IMR-90 (cell line): Measurements from ENCODE around the gene HCLS1. TPM values are rescaled to one million over a fixed set of nuclear protein-coding genes. Genes with fewer than 3 reads are reported as not detected.
"Not testable (repeated sequence)": the region's sequence is repeated elsewhere in the genome, so short reads cannot be mapped to it uniquely, and the experiment has no call there.

Experiments used
- ATAC-seq: fragments of 200-7000 bp; cut with Tn5 transposase; 2 replicates; pipeline ENCODE4 v1.9.1; 2020; ENCODE audit warnings: low read depth, mild to moderate bottlenecking, moderate library complexity
- BruUV-seq: library from RNA; stranded (reverse); fragments of 400-500 nt; replicated peaks from 2 replicates; lab custom pipeline; 2021; lab: Mats Ljungman, UMichigan
- CTCF ChIA-PET: fragments of 300-600 bp; formaldehyde crosslinking; extraction: SDS; loops from one replicate; lab custom pipeline; 2021; ENCODE audit warnings: antibody characterized with exemption; lab: Yijun Ruan, JAX
- POLR2A ChIA-PET: fragments of 300-600 bp; sonication (Branson Sonifier 250); formaldehyde crosslinking; loops from one replicate; lab custom pipeline; 2022; ENCODE audit warnings: antibody characterized with exemption; ENCODE audit not compliant: unreplicated experiment; lab: Charles Lee
- DNase-seq: peaks from one replicate; pipeline ENCODE4 v3.0.0; 2013
- H2AFZ ChIP-seq: replicated peaks from 2 replicates; pipeline ENCODE3; 2013; ENCODE audit warnings: low read length, mild to moderate bottlenecking; ENCODE audit not compliant: poor library complexity
- H2AK5ac ChIP-seq: 2 replicates; pipeline ENCODE4 v1.6.1; 2013; ENCODE audit warnings: low read depth, low read length, inconsistent platforms
- H2AK9ac ChIP-seq: replicated peaks from 2 replicates; pipeline ENCODE3; 2013; ENCODE audit warnings: mild to moderate bottlenecking, low read depth, low read length, moderate library complexity; ENCODE audit not compliant: poor library complexity
- H2BK120ac ChIP-seq: 2 replicates; pipeline ENCODE4 v1.6.1; 2013; ENCODE audit warnings: low read depth, low read length, inconsistent platforms
- H2BK15ac ChIP-seq: 3 replicates; pipeline ENCODE4 v1.6.1; 2013; ENCODE audit warnings: low read depth, low read length, inconsistent platforms
- H2BK20ac ChIP-seq: 2 replicates; pipeline ENCODE4 v1.6.1; 2013; ENCODE audit warnings: low read depth, mild to moderate bottlenecking, inconsistent platforms, low read length, moderate library complexity
- H2BK5ac ChIP-seq: 2 replicates; pipeline ENCODE4 v1.6.1; 2013; ENCODE audit warnings: mild to moderate bottlenecking, low read depth, low read length, inconsistent platforms; ENCODE audit not compliant: poor library complexity, severe bottlenecking
- H3K14ac ChIP-seq: replicated peaks from 2 replicates; pipeline ENCODE4 v1.6.1; 2013; ENCODE audit warnings: low read depth, low read length, inconsistent platforms
- H3K18ac ChIP-seq: 2 replicates; pipeline ENCODE4 v1.6.1; 2013; ENCODE audit warnings: low read depth, low read length, control low read depth
- H3K23ac ChIP-seq: 2 replicates; pipeline ENCODE4 v1.6.1; 2013; ENCODE audit warnings: low read depth, low read length, inconsistent platforms
- H3K27ac ChIP-seq: 2 replicates; pipeline ENCODE4 v1.5.1; 2013; ENCODE audit warnings: mild to moderate bottlenecking, control low read depth, low read length; ENCODE audit not compliant: insufficient read depth
- H3K27me3 ChIP-seq: 2 replicates; pipeline ENCODE4 v1.6.1; 2013; ENCODE audit warnings: low read length; ENCODE audit not compliant: control insufficient read depth, insufficient read depth
- H3K36me3 ChIP-seq: 2 replicates; pipeline ENCODE4 v1.6.1; 2013; ENCODE audit warnings: low read length, mixed read lengths; ENCODE audit not compliant: control insufficient read depth, insufficient read depth
- H3K4ac ChIP-seq: 2 replicates; pipeline ENCODE4 v1.6.1; 2013; ENCODE audit warnings: low read depth, low read length, inconsistent platforms
- H3K4me1 ChIP-seq: 2 replicates; pipeline ENCODE4 v1.6.1; 2013; ENCODE audit warnings: low read length, mixed read lengths; ENCODE audit not compliant: control insufficient read depth, insufficient read depth
- H3K4me2 ChIP-seq: 2 replicates; pipeline ENCODE4 v1.6.1; 2013; ENCODE audit warnings: low read depth, mild to moderate bottlenecking, control low read depth, low read length, moderate library complexity
- H3K4me3 ChIP-seq: 2 replicates; pipeline ENCODE4 v1.5.1; 2013; ENCODE audit warnings: low read depth, mild to moderate bottlenecking, control low read depth, low read length, moderate library complexity; ENCODE audit not compliant: insufficient read depth
- H3K56ac ChIP-seq: 2 replicates; pipeline ENCODE4 v1.6.1; 2013; ENCODE audit warnings: low read length, inconsistent platforms; ENCODE audit not compliant: insufficient read depth; ENCODE audit errors: extremely low read depth
- H3K79me1 ChIP-seq, 2 experiments: 2 replicates each; pipeline ENCODE4 v1.6.1; 2013; ENCODE audit warnings: low read length in 2 of 2, inconsistent platforms in 1 of 2, low read depth in 1 of 2
- H3K9ac ChIP-seq: 2 replicates; pipeline ENCODE4 v1.6.1; 2013; ENCODE audit warnings: low read depth, low read length, control low read depth
- H3K9me1 ChIP-seq: 2 replicates; pipeline ENCODE4 v1.6.1; 2013; ENCODE audit warnings: low read length, inconsistent platforms; ENCODE audit not compliant: insufficient read depth
- H3K9me3 ChIP-seq: 2 replicates; pipeline ENCODE4 v1.6.1; 2013; ENCODE audit warnings: low read length; ENCODE audit not compliant: control insufficient read depth, insufficient read depth
- H4K20me1 ChIP-seq: 2 replicates; pipeline ENCODE4 v1.6.1; 2013; ENCODE audit warnings: low read length, inconsistent platforms; ENCODE audit not compliant: insufficient read depth
- H4K5ac ChIP-seq: 2 replicates; pipeline ENCODE4 v1.6.1; 2013; ENCODE audit warnings: mild to moderate bottlenecking, low read depth, low read length, control low read depth
- H4K8ac ChIP-seq, 2 experiments: 2 replicates each; pipeline ENCODE4 v1.6.1; 2013; ENCODE audit warnings: low read depth in 2 of 2, low read length in 2 of 2, control low read depth in 1 of 2, inconsistent platforms in 1 of 2
- H4K91ac ChIP-seq: 2 replicates; pipeline ENCODE4 v1.6.1; 2013; ENCODE audit warnings: low read depth, low read length, inconsistent platforms; ENCODE audit not compliant: insufficient read depth
- WGBS, 2 experiments: methylation state at CpG; one replicate each; pipeline versions ENCODE4 v1.1.5 to v1.1.7; 2013; ENCODE audit warnings: missing lambda C conversion rate in 2 of 2; ENCODE audit not compliant: insufficient read length in 1 of 2; ENCODE audit errors: extremely low coverage in 2 of 2; 5-methylcytosine and 5-hydroxymethylcytosine counted together
- dilution Hi-C: fragments of 300-500 bp; cut with HindIII; formaldehyde crosslinking; loops from one replicate; pipeline ENCODE4 v1.14.3; 2018; ENCODE audit warnings: low sequenced_read_pairs; ENCODE audit not compliant: unreplicated experiment
- in situ Hi-C: fragments of 300-500 bp; cut with MboI; formaldehyde crosslinking; loops from 3 replicates; pipeline ENCODE4 v1.14.3; 2019; ENCODE audit warnings: low sequenced_read_pairs, inconsistent platforms, mixed read lengths
- intact Hi-C: fragments of 100-400 bp; cut with micrococcal nuclease; formaldehyde crosslinking; loops from 2 replicates; pipeline ENCODE4 v1.10.0; 2022
- polyA plus RNA-seq, 3 experiments: library from polyadenylated mRNA; depleted of rRNA; stranded (reverse); fragments of >200 nt; gene quantifications; 2 replicates each; pipeline ENCODE4 v1.2.3, GENCODE V29; 2012; ENCODE audit warnings: low replicate concordance in 1 of 3
- total RNA-seq: library from RNA; depleted of rRNA; stranded (reverse); fragments of >200 nt; gene quantifications from 2 replicates; pipeline ENCODE4 v1.2.3, GENCODE V29; 2012

The HCLS1 gene
- total and polyA plus RNA-seq, 2 of the 4 experiments (the other 2 are of a cell fraction): 0.54 to 0.67 TPM

DNA sequence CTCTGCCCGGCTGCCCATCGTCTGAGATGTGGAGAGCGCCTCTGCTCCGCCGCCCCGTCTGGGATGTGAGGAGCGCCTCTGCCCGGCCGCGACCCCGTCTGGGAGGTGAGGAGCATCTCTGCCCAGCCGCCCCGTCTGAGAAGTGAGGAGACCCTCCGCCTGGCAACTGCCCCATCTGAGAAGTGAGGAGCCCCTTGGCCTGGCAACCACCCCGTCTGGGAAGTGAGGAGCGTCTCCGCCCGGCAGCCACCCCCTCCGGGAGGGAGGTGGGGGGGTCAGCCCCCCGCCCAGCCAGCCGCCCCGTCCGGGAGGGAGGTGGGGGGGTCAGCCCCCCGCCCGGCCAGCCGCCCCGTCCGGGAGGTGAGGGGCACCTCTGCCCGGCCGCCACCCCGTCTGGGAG, 28.0 kb upstream of the HCLS1 start:
- H3K4me2 ChIP-seq, H3K4me3 ChIP-seq, H2AFZ ChIP-seq, ATAC-seq, H2BK120ac ChIP-seq, H3K18ac ChIP-seq, H3K4ac ChIP-seq, H3K79me1 ChIP-seq, H2AK5ac ChIP-seq, H4K91ac ChIP-seq, POLR2A ChIA-PET, CTCF ChIA-PET, BruUV-seq, H2BK15ac ChIP-seq, H4K20me1 ChIP-seq, H3K9ac ChIP-seq, H2BK5ac ChIP-seq, H4K5ac ChIP-seq, H2BK20ac ChIP-seq, H3K9me1 ChIP-seq, dilution Hi-C loops, H3K56ac ChIP-seq, H3K14ac ChIP-seq, H3K23ac ChIP-seq, H3K27ac ChIP-seq, H3K9me3 ChIP-seq, H3K27me3 ChIP-seq, H3K4me1 ChIP-seq, DNase-seq, in situ Hi-C loops, H2AK9ac ChIP-seq, H4K8ac ChIP-seq, intact Hi-C loops: not testable (repeated sequence)
- WGBS, 2 experiments: no CpG with 5 or more reads among the region's 31 CpGs
- peaks cover 17% of the 10 kb centered on the region for H3K36me3 ChIP-seq
